HG03139 (cell line): ENCODE measurements around the gene BCAS4.
A peak's percentile ranks its signal among the peaks of the same experiment; 100 is the strongest.
"Not testable (repeated sequence)": the region's sequence is repeated elsewhere in the genome, so short reads cannot be mapped to it uniquely, and the experiment has no call there.

ENCODE experiments used
- ATAC-seq: cut with Tn5 transposase; IDR thresholded peaks from one replicate; pipeline ENCODE4 v1.9.1; 2021; ENCODE audit not compliant: unreplicated experiment

Gene BCAS4

GRCh38 chr20:50769551-50770085, 25.2 kb upstream of the BCAS4 start:
- ATAC-seq, result not testable (repeated sequence)

GRCh38 chr20:50771419-50772080, 23.3 kb upstream of the BCAS4 start:
- not testable (repeated sequence) for ATAC-seq

GRCh38 chr20:50772420-50773185, 22.3 kb upstream of the BCAS4 start:
- no peak for ATAC-seq

- ATAC-seq, result no peak
These were observed 20.3 kb upstream of the BCAS4 start for GRCh38 chr20:50774515-50774914.

GRCh38 chr20:50776122-50776817, 18.6 kb upstream of the BCAS4 start:
- no peak for ATAC-seq

GRCh38 chr20:50777373-50777772, 17.5 kb upstream of the BCAS4 start:
- ATAC-seq, result no peak

GRCh38 chr20:50778994-50779393, 15.9 kb upstream of the BCAS4 start:
- ATAC-seq, result not testable (repeated sequence)

- no peak for ATAC-seq
These were observed 11.5 kb upstream of the BCAS4 start for GRCh38 chr20:50783390-50783789.

GRCh38 chr20:50783903-50784302, 11.0 kb upstream of the BCAS4 start:
- no peak for ATAC-seq

GRCh38 chr20:50784464-50784863, 10.4 kb upstream of the BCAS4 start:
- no peak for ATAC-seq

- ATAC-seq, result no peak
These were observed 8.2 kb upstream of the BCAS4 start for GRCh38 chr20:50786703-50787102.

GRCh38 chr20:50787181-50787580, 7.7 kb upstream of the BCAS4 start:
- ATAC-seq, result no peak

GRCh38 chr20:50788045-50788991, 6.5 kb upstream of the BCAS4 start:
- no peak for ATAC-seq

- ATAC-seq, result no peak
These were observed 4.8 kb upstream of the BCAS4 start for GRCh38 chr20:50789968-50790650.

GRCh38 chr20:50790651-50791277, 4.1 kb upstream of the BCAS4 start:
- peak; percentile 51 for ATAC-seq

GRCh38 chr20:50792708-50793574, 1.9 kb upstream of the BCAS4 start:
- no peak for ATAC-seq

- ATAC-seq, result not testable (repeated sequence)
These were observed 1.3 kb upstream of the BCAS4 start for GRCh38 chr20:50793575-50794016.

- peak; percentile 2 for ATAC-seq
These were observed 548 bp upstream of the BCAS4 start for GRCh38 chr20:50794181-50794845.
